GM19328 (cell line): ENCODE results near the gene ZNF318.

Experiments
- ATAC-seq: cut with Tn5 transposase; IDR thresholded peaks from one replicate; pipeline ENCODE4 v1.9.1; 2021; ENCODE audit warnings: mild to moderate bottlenecking, moderate library complexity; ENCODE audit not compliant: unreplicated experiment

ZNF318 gene

DNA sequence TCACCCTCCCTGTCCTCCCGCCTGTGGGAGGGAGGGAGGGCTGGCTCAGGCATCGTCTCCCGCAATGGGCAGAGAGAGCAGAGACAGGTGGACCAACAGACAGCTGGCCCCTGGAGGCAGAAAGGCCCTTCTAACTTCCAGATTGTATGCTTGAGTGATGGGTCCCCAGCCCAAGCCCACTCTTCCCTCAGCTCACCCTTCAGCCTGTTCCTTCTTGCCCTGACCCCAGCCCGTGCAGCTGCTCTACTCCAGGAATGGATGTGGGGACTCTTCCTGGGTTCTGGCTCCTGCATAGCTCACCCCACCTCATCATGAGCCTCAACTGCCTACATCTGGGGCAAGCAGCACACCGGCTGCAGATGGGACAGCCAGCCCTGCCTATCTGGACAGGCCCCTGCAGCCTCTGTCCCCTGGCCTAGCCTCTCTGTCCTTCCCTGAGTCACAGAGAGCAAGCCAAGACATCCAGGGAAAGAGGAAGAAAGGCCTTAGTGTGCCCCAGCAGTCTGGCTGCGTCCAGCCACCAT lies 82.9 kb downstream of the ZNF318 start:
- ATAC-seq, result no peak
